GM18508 (cell line): ENCODE data around the gene NAIF1.
"Not testable (repeated sequence)": the region's sequence is repeated elsewhere in the genome, so short reads cannot be mapped to it uniquely, and the experiment has no call there.

ENCODE experiments used
- ATAC-seq: cut with Tn5 transposase; IDR thresholded peaks from one replicate; pipeline ENCODE4 v1.9.1; 2021; ENCODE audit warnings: moderate number of reproducible peaks; ENCODE audit not compliant: insufficient read depth, unreplicated experiment

NAIF1 gene

DNA sequence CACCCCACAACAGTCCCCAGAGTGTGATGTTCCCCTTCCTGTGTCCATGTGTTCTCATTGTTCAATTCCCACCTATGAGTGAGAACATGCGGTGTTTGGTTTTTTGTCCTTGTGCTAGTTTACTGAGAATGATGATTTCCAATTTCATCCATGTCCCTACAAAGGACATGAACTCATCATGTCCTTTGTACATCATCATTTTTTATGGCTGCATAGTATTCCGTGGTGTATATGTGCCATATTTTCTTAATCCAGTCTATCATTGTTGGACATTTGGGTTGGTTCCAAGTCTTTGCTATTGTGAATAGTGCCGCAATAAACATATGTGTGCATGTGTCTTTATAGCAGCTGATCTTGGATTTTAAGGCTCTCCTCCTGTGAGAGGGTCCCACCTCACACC, 26.3 kb downstream of the NAIF1 start:
- not testable (repeated sequence) for ATAC-seq

DNA sequence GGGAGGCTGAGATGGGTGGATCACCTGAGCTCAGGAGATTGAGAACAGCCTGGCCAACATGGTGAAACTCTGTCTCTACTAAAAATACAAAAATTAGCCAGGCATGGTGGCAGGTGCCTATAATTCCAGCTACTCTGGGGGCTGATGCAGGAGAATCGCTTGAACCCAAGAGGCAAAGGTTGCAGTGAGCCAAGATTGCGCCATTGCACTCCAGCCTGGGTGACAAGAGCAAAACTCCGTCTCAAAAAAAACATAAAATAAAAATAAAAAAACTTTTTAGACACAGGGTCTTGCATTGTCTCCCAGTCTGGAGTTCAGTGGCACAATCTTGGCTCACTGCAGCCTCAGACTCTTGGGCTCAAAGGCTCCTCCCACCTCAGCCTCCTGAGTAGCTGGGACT, 30.6 kb downstream of the NAIF1 start:
- not testable (repeated sequence) for ATAC-seq

- no peak for ATAC-seq
Measured at GRCh38 chr9:128034821-128035652, 32.1 kb downstream of the NAIF1 start.

DNA sequence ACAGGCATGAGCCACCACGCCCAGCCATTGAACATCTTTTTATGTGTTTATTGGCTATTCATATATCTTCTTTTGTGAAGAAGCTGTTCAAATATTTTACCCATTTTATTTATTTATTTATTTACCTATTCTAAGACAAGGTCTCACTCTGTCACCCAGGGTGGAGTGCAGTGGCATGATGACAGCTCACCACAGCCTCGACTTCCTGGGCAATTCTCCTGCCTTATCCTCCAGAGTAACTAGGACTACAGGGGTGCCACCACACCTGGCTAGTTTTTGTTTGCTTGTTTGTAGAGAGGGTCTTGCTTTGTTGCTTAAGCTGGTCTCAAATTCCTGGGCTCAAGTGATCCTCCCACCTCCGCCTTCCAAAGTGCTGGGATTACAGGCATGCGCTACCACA, 33.5 kb downstream of the NAIF1 start:
- no peak for ATAC-seq

- ATAC-seq, result no peak
Measured at GRCh38 chr9:128027705-128028104, 39.4 kb downstream of the NAIF1 start.

- ATAC-seq, result no peak
Measured at GRCh38 chr9:128026773-128027541, 40.2 kb downstream of the NAIF1 start.

GRCh38 chr9:128026255-128026772, 40.8 kb downstream of the NAIF1 start:
- ATAC-seq, result no peak

GRCh38 chr9:128025736-128026135, 41.4 kb downstream of the NAIF1 start:
- no peak for ATAC-seq

- ATAC-seq, result no peak
Measured at GRCh38 chr9:128024761-128025308, 42.3 kb downstream of the NAIF1 start.

GRCh38 chr9:128023671-128024070, 43.4 kb downstream of the NAIF1 start:
- ATAC-seq, result not testable (repeated sequence)

DNA sequence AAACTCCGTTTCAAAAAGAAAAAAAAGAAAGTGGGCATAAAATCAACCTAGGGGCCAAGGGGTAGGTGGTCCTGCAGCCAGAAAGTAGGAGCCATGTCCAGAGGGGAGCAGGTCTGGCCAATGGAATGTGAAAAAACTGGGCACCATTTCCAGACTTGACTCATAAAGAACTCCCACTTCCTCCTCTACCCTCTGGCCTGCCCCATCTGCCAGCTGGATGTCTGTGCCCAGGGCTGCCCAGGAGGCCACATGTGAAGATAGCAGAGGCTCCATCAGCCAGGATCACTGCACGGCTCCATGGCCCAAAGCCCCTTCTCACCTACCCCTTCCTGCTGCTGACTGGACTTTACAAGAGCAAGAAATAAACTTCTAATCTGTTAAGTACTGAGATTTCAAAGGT, 44.2 kb downstream of the NAIF1 start:
- ATAC-seq, result no peak

DNA sequence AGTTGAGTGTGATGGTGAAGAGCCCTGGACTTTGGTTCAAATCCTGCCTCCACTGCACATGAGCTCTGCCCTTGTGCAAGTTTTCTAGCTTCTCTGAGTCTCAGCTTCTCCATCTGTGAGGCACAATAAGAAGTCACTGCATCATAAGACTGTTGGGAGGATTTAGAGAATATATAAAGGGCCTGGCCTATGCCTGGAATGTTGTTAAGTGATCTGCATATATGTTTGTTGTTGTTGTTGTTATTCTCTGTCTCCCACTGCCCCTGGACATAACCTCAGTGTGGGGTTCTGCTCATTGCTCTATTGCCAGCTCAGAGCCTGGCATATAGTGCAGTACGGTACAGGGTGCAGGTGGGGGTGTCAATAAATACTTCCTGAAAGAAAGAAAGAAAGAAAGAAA, 46.0 kb downstream of the NAIF1 start:
- no peak for ATAC-seq

DNA sequence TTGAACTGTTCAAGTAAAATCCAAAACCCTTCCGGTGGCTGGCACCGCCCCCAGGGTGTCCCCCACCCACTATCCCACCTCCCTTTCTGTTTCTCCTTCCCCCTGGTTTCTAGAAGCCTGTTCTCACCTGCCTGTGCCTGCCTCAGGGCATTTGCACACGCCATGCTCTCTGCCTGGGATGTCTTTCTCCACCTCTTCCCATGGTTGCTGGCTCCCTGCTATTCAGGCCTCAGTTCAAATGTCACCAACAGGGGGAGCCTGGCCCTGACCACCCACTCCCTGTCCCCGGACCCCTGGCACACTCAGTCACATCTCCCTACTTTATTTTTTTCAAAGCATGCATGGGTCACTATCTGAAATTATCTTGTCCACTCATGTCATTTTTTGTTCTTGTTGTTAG, 46.4 kb downstream of the NAIF1 start:
- ATAC-seq, result no peak

GRCh38 chr9:128015696-128016095, 51.4 kb downstream of the NAIF1 start:
- ATAC-seq, result no peak
